Neural progenitor cell (in vitro differentiated cells): ENCODE data around the gene ZNF687.

ENCODE experiments used
- EZH2 ChIP-seq: fragments of 200-600 bp; sonication (generic); IDR thresholded peaks from 2 replicates; pipeline ENCODE4 v1.6.1; 2017; ENCODE audit warnings: antibody characterized with exemption, mild to moderate bottlenecking, moderate library complexity
- EZH2phosphoT487 ChIP-seq: fragments of 200-600 bp; sonication (generic); IDR thresholded peaks from 2 replicates; pipeline ENCODE4 v1.6.1; 2017; ENCODE audit warnings: antibody characterized with exemption
- TF ChIP-seq, protein P1 (sequence below): fragments of 200-600 bp; sonication (generic); IDR thresholded peaks from 2 replicates; pipeline ENCODE4 v1.5.1; 2017; ENCODE audit warnings: antibody characterized with exemption, mild to moderate bottlenecking

DNA sequence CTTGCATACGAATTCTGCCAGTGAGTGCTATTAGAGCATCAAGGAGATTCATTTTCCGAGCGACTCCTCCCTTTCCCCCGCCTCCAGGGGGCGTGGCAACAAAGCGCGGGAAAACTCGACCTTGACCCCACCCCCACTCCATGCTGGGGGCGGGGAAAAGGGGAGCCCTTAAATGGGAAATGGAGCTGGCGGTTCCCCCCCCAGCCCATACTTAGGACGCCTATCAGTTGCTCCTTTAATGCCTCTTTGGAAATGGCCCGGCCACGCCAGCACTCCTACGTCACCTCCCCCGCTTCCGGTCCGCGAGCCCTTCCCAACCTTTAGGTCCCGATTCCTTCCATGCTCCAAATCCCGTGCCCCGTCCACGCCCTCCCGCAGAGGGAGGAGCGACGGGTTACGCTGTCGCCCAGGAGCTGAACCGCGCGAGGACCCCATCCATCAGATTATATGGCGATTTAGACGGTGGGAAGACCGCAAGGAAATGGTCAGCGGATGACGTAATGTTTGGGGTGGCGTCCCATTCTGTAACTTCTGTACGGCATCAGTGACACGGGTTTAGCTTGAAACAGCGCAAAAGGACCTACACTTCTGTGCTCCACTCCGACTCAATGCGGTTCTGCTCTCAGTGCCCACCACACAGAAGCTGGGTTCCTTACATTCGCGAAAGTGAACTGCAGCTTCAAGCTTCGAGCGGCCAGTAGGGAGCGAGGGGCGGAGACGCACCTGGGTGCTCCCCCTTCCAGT, 702 bp upstream of the ZNF687 start:
- TF ChIP-seq, protein P1, sequence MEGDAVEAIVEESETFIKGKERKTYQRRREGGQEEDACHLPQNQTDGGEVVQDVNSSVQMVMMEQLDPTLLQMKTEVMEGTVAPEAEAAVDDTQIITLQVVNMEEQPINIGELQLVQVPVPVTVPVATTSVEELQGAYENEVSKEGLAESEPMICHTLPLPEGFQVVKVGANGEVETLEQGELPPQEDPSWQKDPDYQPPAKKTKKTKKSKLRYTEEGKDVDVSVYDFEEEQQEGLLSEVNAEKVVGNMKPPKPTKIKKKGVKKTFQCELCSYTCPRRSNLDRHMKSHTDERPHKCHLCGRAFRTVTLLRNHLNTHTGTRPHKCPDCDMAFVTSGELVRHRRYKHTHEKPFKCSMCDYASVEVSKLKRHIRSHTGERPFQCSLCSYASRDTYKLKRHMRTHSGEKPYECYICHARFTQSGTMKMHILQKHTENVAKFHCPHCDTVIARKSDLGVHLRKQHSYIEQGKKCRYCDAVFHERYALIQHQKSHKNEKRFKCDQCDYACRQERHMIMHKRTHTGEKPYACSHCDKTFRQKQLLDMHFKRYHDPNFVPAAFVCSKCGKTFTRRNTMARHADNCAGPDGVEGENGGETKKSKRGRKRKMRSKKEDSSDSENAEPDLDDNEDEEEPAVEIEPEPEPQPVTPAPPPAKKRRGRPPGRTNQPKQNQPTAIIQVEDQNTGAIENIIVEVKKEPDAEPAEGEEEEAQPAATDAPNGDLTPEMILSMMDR = peak; percentile 21
- peak; percentile 34 for TF ChIP-seq EZH2phosphoT487
- TF ChIP-seq EZH2 = no peak
